ENCODE measurements around the gene VWF. TPM values are rescaled to one million over a fixed set of nuclear protein-coding genes. Genes with fewer than 3 reads are reported as not detected.

Gene VWF
- total and polyA plus RNA-seq, 2 experiments from 2014 or later, result 0.42 to 0.56 TPM

DNA sequence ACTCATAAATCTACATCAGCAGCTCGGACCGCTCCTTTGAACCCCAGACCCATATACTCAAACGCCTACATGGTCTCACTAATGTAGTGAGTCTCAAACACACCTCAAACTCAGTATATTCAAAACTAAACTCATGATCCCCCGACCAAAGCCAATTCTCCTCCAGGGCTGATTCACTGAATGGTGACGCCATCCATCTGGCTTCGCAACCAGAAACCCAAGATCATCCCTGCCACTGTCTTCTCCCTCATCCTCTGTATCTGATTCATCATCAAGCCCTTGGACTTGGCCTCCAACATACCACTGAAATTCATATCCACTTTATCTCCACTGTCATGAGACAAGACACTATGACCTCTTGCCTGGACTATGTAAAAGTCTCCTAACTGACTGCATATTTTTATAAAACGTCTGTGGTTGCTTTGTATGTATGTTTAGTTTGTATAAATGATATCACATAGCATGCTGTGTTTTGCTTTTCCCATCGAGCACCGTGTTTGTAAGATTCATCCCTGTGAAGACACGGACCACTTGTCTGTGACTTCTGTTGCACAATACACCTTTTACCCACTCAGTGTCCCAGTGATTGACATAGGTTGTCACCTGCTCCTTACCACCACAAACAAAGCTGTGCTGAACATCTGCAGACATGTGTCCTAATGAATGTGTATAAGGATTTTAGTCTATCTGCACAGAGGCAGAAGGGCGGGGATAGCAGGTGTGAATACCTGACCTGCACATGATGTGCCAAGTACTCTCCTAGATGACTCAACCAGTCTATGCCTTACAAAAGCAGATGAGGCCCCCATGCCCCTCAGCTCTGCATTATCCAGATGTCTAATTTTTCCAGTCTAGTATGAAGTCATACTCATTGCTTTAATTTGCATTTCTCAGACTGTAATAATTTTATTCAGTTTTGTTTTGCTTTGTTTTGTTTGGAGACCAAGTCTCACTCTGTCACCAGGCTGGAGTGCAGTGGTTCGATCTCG is 76.9 kb downstream of the VWF start (continued):
- TF ChIP-seq, protein P1, sequence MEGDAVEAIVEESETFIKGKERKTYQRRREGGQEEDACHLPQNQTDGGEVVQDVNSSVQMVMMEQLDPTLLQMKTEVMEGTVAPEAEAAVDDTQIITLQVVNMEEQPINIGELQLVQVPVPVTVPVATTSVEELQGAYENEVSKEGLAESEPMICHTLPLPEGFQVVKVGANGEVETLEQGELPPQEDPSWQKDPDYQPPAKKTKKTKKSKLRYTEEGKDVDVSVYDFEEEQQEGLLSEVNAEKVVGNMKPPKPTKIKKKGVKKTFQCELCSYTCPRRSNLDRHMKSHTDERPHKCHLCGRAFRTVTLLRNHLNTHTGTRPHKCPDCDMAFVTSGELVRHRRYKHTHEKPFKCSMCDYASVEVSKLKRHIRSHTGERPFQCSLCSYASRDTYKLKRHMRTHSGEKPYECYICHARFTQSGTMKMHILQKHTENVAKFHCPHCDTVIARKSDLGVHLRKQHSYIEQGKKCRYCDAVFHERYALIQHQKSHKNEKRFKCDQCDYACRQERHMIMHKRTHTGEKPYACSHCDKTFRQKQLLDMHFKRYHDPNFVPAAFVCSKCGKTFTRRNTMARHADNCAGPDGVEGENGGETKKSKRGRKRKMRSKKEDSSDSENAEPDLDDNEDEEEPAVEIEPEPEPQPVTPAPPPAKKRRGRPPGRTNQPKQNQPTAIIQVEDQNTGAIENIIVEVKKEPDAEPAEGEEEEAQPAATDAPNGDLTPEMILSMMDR (conservative IDR thresholded peaks at IDR 0.05; ENCODE audit: low read depth in 2 of 2), result no peak
- TF ChIP-seq EZH2 (IDR thresholded peaks at IDR 0.05; ENCODE audit: low read depth, unreplicated experiment), result no peak
- TF ChIP-seq STAT1 (IDR thresholded peaks at IDR 0.05; ENCODE audit: unreplicated experiment), result no peak
- no peak for TF ChIP-seq CREB1 (CRISPR knock-in tag; IDR thresholded peaks at IDR 0.05; ENCODE audit: low read depth)

DNA sequence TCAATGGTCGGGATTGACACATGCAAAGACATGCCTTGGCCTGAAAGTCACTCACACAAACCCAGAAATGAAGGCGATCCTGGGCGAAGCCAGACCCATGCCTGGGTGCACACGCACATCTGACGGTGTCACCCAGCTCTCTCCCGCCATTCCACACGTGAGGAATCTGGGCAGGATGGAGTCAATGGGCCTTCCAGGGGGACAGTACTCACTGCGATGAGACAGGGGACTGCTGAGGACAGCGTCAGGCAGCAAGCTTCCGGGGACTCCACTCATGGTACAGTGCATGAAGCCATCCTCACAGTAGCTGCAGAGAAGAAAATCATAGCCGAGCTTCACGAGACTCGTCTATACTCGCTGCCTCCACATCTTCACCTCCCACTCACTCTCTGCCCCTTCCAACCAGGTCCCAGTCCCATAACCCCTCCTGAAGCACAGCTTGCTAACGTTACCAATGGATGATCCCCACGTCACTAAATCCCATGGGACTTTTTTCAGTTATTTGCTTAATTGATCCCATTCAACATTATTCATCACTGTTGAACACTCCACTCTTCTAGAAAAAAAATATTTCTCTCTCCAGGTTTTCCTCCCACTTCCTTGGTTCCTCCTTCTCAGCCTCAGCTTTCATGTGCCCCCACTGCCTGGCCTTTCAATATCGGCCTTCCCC is 77.8 kb downstream of the VWF start:
- H2AFZ ChIP-seq, result no peak overlapping the region
- no peaks in the 10 kb centered on the region for H3K36me3 Mint-ChIP-seq (ENCODE audit: low read depth)
- H3K36me3 ChIP-seq (ENCODE audit: insufficient read depth), result no peaks in the 10 kb centered on the region
- H3K79me2 ChIP-seq (replicated peaks; ENCODE audit: insufficient read depth), result no peaks in the 10 kb centered on the region
- ATAC-seq, result no peak
- no peak overlapping the region for H3K27ac Mint-ChIP-seq
- no peak overlapping the region for H3K4me2 ChIP-seq
- H3K4me3 Mint-ChIP-seq, result no peak overlapping the region
- H3F3A ChIP-seq (replicated peaks; ENCODE audit: low read depth), result no peaks in the 10 kb centered on the region
- 0 out of 2 replicates have a peak, but pooled peaks cover 3% of the 10 kb centered on the region for H3K9me2 ChIP-seq (ENCODE audit: insufficient read depth)
- H3K4me3 ChIP-seq, result no peak overlapping the region
- H4K20me1 ChIP-seq (replicated peaks; ENCODE audit: insufficient read depth), result no peaks in the 10 kb centered on the region
- no peaks in the 10 kb centered on the region for H3K27me3 ChIP-seq (ENCODE audit: insufficient read depth)
- no peaks in the 10 kb centered on the region for H3K4me1 ChIP-seq (ENCODE audit: insufficient read depth)
- H3K27me3 Mint-ChIP-seq (ENCODE audit: insufficient read depth, low read depth, poor library complexity), result peaks cover 1% of the 10 kb centered on the region
- H3K4me1 Mint-ChIP-seq, result no peaks in the 10 kb centered on the region
- no peaks in the 10 kb centered on the region for H3K9me3 Mint-ChIP-seq
- no peak overlapping the region for H3K27ac ChIP-seq (ENCODE audit: low read depth)
- DNase-seq (ENCODE audit: low spot score), result no peak
- TF ChIP-seq STAT1 (IDR thresholded peaks at IDR 0.05; ENCODE audit: unreplicated experiment) (no peak), ZNF331 (CRISPR knock-in tag; IDR thresholded peaks at IDR 0.05; ENCODE audit: low read depth) (no peak), CREB1 (CRISPR knock-in tag; IDR thresholded peaks at IDR 0.05; ENCODE audit: low read depth) (no peak), EZH2 (IDR thresholded peaks at IDR 0.05; ENCODE audit: low read depth, unreplicated experiment) (no peak), POLR2AphosphoS5 (IDR thresholded peaks at IDR 0.05; ENCODE audit: low read depth) (no peak), ZNF114 (CRISPR knock-in tag; IDR thresholded peaks at IDR 0.05) (no peak), NANOG (IDR thresholded peaks at IDR 0.05; ENCODE audit: borderline replicate concordance) (no peak), JUNB (IDR thresholded peaks at IDR 0.05; ENCODE audit: unreplicated experiment) (no peak)
- TF ChIP-seq, protein P2, sequence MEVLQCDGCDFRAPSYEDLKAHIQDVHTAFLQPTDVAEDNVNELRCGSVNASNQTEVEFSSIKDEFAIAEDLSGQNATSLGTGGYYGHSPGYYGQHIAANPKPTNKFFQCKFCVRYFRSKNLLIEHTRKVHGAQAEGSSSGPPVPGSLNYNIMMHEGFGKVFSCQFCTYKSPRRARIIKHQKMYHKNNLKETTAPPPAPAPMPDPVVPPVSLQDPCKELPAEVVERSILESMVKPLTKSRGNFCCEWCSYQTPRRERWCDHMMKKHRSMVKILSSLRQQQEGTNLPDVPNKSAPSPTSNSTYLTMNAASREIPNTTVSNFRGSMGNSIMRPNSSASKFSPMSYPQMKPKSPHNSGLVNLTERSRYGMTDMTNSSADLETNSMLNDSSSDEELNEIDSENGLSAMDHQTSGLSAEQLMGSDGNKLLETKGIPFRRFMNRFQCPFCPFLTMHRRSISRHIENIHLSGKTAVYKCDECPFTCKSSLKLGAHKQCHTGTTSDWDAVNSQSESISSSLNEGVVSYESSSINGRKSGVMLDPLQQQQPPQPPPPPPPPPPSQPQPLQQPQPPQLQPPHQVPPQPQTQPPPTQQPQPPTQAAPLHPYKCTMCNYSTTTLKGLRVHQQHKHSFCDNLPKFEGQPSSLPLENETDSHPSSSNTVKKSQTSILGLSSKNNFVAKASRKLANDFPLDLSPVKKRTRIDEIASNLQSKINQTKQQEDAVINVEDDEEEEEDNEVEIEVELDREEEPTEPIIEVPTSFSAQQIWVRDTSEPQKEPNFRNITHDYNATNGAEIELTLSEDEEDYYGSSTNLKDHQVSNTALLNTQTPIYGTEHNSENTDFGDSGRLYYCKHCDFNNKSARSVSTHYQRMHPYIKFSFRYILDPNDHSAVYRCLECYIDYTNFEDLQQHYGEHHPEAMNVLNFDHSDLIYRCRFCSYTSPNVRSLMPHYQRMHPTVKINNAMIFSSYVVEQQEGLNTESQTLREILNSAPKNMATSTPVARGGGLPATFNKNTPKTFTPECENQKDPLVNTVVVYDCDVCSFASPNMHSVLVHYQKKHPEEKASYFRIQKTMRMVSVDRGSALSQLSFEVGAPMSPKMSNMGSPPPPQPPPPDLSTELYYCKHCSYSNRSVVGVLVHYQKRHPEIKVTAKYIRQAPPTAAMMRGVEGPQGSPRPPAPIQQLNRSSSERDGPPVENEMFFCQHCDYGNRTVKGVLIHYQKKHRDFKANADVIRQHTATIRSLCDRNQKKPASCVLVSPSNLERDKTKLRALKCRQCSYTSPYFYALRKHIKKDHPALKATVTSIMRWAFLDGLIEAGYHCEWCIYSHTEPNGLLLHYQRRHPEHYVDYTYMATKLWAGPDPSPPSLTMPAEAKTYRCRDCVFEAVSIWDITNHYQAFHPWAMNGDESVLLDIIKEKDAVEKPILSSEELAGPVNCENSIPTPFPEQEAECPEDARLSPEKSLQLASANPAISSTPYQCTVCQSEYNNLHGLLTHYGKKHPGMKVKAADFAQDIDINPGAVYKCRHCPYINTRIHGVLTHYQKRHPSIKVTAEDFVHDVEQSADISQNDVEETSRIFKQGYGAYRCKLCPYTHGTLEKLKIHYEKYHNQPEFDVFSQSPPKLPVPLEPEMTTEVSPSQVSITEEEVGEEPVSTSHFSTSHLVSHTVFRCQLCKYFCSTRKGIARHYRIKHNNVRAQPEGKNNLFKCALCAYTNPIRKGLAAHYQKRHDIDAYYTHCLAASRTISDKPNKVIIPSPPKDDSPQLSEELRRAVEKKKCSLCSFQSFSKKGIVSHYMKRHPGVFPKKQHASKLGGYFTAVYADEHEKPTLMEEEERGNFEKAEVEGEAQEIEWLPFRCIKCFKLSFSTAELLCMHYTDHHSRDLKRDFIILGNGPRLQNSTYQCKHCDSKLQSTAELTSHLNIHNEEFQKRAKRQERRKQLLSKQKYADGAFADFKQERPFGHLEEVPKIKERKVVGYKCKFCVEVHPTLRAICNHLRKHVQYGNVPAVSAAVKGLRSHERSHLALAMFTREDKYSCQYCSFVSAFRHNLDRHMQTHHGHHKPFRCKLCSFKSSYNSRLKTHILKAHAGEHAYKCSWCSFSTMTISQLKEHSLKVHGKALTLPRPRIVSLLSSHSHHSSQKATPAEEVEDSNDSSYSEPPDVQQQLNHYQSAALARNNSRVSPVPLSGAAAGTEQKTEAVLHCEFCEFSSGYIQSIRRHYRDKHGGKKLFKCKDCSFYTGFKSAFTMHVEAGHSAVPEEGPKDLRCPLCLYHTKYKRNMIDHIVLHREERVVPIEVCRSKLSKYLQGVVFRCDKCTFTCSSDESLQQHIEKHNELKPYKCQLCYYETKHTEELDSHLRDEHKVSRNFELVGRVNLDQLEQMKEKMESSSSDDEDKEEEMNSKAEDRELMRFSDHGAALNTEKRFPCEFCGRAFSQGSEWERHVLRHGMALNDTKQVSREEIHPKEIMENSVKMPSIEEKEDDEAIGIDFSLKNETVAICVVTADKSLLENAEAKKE (CRISPR knock-in tag; IDR thresholded peaks at IDR 0.05), result no peak
- TF ChIP-seq, protein P3, sequence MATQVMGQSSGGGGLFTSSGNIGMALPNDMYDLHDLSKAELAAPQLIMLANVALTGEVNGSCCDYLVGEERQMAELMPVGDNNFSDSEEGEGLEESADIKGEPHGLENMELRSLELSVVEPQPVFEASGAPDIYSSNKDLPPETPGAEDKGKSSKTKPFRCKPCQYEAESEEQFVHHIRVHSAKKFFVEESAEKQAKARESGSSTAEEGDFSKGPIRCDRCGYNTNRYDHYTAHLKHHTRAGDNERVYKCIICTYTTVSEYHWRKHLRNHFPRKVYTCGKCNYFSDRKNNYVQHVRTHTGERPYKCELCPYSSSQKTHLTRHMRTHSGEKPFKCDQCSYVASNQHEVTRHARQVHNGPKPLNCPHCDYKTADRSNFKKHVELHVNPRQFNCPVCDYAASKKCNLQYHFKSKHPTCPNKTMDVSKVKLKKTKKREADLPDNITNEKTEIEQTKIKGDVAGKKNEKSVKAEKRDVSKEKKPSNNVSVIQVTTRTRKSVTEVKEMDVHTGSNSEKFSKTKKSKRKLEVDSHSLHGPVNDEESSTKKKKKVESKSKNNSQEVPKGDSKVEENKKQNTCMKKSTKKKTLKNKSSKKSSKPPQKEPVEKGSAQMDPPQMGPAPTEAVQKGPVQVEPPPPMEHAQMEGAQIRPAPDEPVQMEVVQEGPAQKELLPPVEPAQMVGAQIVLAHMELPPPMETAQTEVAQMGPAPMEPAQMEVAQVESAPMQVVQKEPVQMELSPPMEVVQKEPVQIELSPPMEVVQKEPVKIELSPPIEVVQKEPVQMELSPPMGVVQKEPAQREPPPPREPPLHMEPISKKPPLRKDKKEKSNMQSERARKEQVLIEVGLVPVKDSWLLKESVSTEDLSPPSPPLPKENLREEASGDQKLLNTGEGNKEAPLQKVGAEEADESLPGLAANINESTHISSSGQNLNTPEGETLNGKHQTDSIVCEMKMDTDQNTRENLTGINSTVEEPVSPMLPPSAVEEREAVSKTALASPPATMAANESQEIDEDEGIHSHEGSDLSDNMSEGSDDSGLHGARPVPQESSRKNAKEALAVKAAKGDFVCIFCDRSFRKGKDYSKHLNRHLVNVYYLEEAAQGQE (IDR thresholded peaks at IDR 0.05; ENCODE audit: unreplicated experiment), result no peak
